Nephron (organoid): ENCODE measurements around the gene TMEM117.
A peak's percentile ranks its signal among the peaks of the same experiment; 100 is the strongest.

Experiments
- H3K27ac Mint-ChIP-seq, 3 experiments: 2 replicates each; pipeline ENCODE4 v1.8.0; 2020; ENCODE audit warnings: mixed read lengths in 3 of 3, mild to moderate bottlenecking in 2 of 3, moderate library complexity in 1 of 3
- H3K27me3 Mint-ChIP-seq: 2 replicates; pipeline ENCODE4 v1.8.0; 2021; ENCODE audit warnings: low read depth, mild to moderate bottlenecking, moderate library complexity, mixed read lengths
- H3K36me3 Mint-ChIP-seq: 2 replicates; pipeline ENCODE4 v1.8.0; 2020; ENCODE audit warnings: low read depth, mixed read lengths
- H3K4me1 Mint-ChIP-seq: 2 replicates; pipeline ENCODE4 v1.8.0; 2020; ENCODE audit warnings: mixed read lengths
- H3K4me3 Mint-ChIP-seq, 3 experiments: 2 replicates each; pipeline ENCODE4 v1.8.0; 2020; ENCODE audit warnings: mild to moderate bottlenecking in 3 of 3, mixed read lengths in 3 of 3, moderate library complexity in 2 of 3
- H3K9me3 Mint-ChIP-seq: 2 replicates; pipeline ENCODE4 v1.8.0; 2020; ENCODE audit warnings: mixed read lengths
- CTCF ChIP-seq, 3 experiments: fragments of 200-600 bp; sonication (generic); IDR thresholded peaks; one replicate each; pipeline ENCODE4 v1.5.0; 2021; ENCODE audit warnings: antibody characterized with exemption in 3 of 3; ENCODE audit not compliant: unreplicated experiment in 3 of 3

The TMEM117 gene

GRCh38 chr12:43988838-43989560 is 153.1 kb downstream of the TMEM117 start:
- H3K36me3 Mint-ChIP-seq: no peaks in the 10 kb centered on the region
- no peaks in the 10 kb centered on the region for H3K4me1 Mint-ChIP-seq
- H3K27me3 Mint-ChIP-seq: no peaks in the 10 kb centered on the region
- no peak overlapping the region for H3K27ac Mint-ChIP-seq
- TF ChIP-seq CTCF (IDR thresholded peaks at IDR 0.05; ENCODE audit: unreplicated experiment in 3 of 3): no peak
- no peak overlapping the region for H3K4me3 Mint-ChIP-seq
- no peaks in the 10 kb centered on the region for H3K9me3 Mint-ChIP-seq

DNA sequence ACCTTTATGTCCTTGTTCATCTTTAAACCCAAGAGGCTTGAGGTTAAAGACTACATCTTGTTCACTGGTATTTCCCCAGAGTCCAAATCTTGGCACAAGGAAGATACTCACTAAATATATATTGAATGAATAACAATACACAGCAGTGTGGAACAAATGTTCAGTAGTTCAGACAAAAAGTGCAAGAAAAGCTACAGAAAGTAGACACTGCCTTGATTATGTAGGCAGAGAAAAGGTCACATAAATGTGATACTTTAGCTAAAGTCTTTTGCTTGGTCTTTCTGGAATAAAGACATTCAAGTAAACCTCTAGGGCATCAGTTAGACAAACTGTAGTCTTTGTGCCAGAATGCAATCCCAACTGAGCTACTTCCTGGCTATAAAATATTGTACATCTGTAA is 157.0 kb downstream of the TMEM117 start:
- H3K9me3 Mint-ChIP-seq: no peaks in the 10 kb centered on the region
- no peak overlapping the region for H3K4me3 Mint-ChIP-seq
- no peaks in the 10 kb centered on the region for H3K27me3 Mint-ChIP-seq
- H3K4me1 Mint-ChIP-seq: no peaks in the 10 kb centered on the region
- TF ChIP-seq CTCF (IDR thresholded peaks at IDR 0.05; ENCODE audit: unreplicated experiment in 3 of 3): no peak
- no peak overlapping the region for H3K27ac Mint-ChIP-seq
- no peaks in the 10 kb centered on the region for H3K36me3 Mint-ChIP-seq

DNA sequence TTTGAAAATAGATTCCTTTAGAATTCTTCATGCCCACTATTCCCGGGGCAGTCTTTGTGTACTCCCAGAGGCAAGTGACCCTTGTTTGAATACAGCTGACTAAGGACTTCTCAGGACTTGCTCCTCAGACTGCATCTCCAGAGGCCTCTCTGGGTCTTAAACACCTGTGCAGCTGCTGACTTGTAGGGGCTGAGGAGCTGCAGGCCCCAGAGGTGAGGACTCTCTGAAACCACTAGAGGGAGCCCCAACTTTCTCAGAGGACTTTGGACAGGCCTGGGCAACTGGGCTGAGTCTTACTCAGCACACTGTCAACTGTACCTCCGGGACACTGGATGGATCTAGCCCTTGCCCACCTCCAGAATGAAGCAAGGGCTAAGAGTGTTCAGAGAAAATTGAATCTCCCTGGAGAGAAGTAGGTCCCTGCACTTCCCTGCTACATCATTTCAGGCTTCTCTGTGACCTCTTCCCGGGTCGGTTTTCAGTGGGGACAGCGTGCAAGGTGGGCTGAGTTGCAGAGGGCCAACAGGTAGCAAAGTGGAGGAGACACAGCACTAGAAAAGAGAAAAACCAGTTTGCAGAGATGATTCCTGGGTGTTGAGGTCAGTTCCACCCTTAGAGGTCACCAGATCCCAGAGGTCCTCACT is 164.6 kb downstream of the TMEM117 start:
- Mint-ChIP-seq H3K9me3 (peaks cover 4% of the 10 kb centered on the region), H3K27ac (no peak overlapping the region), H3K4me3 (no peak overlapping the region), H3K27me3 (no peaks in the 10 kb centered on the region), H3K36me3 (no peaks in the 10 kb centered on the region), H3K4me1 (no peaks in the 10 kb centered on the region)
- TF ChIP-seq CTCF (IDR thresholded peaks at IDR 0.05; ENCODE audit: unreplicated experiment in 3 of 3): peak in 1 of 3 experiments; percentile 19

GRCh38 chr12:44002607-44003006 is 166.7 kb downstream of the TMEM117 start:
- Mint-ChIP-seq H3K27ac (no peak overlapping the region), H3K36me3 (peaks cover 1% of the 10 kb centered on the region), H3K27me3 (no peaks in the 10 kb centered on the region), H3K4me3 (no peak overlapping the region), H3K4me1 (no peaks in the 10 kb centered on the region), H3K9me3 (peaks cover 5% of the 10 kb centered on the region)
- TF ChIP-seq CTCF (IDR thresholded peaks at IDR 0.05; ENCODE audit: unreplicated experiment in 3 of 3): no peak

- TF ChIP-seq CTCF (IDR thresholded peaks at IDR 0.05; ENCODE audit: unreplicated experiment in 3 of 3): no peak
- no peak overlapping the region for H3K27ac Mint-ChIP-seq
These were observed 167.8 kb downstream of the TMEM117 start for GRCh38 chr12:44003721-44004120.

More at GRCh38 chr12:44003721-44004120, 167.8 kb downstream of the TMEM117 start:
- Mint-ChIP-seq H3K36me3 (peaks cover 12% of the 10 kb centered on the region), H3K4me3 (no peak overlapping the region), H3K4me1 (no peaks in the 10 kb centered on the region), H3K27me3 (no peaks in the 10 kb centered on the region), H3K9me3 (peaks cover 12% of the 10 kb centered on the region)
